OCI-LY3 (cell line): ENCODE measurements around the gene GDPGP1.

Experiments used
- H2AFZ ChIP-seq: fragments of 200-600, 300-600 bp; shearing (Covaris generic); 2 replicates; pipeline ENCODE4 v1.6.0; 2014; ENCODE audit warnings: antibody characterized with exemption, low read depth, low read length
- H3K27ac ChIP-seq: fragments of 200-600, 300-600 bp; sonication (generic); 2 replicates; pipeline ENCODE4 v1.5.1; 2014; ENCODE audit warnings: mild to moderate bottlenecking, low read length, moderate library complexity, mixed read lengths
- H3K27me3 ChIP-seq: fragments of 200-600, 300-600 bp; sonication (generic); 2 replicates; pipeline ENCODE4 v1.6.1; 2014; ENCODE audit warnings: low read depth, low read length, mixed read lengths
- H3K36me3 ChIP-seq: fragments of 200-600, 300-600 bp; sonication (generic); replicated peaks from 2 replicates; pipeline ENCODE3; 2014; ENCODE audit warnings: low read depth, low read length, mixed read lengths
- H3K4me1 ChIP-seq: fragments of 300-600, 200-600 bp; sonication (generic); 2 replicates; pipeline ENCODE4 v1.6.1; 2014; ENCODE audit warnings: low read length, mixed read lengths
- H3K4me2 ChIP-seq: fragments of 200-600, 300-600 bp; sonication (generic); 2 replicates; pipeline ENCODE4 v1.6.1; 2014; ENCODE audit warnings: low read length, mixed read lengths
- H3K4me3 ChIP-seq: fragments of 300-600, 200-600 bp; sonication (generic); 2 replicates; pipeline ENCODE4 v1.5.1; 2014; ENCODE audit warnings: antibody characterized with exemption, mild to moderate bottlenecking, low read length, moderate library complexity
- H3K79me2 ChIP-seq: fragments of 300-600, 200-600 bp; shearing (Covaris generic); 2 replicates; pipeline ENCODE4 v1.6.1; 2014; ENCODE audit warnings: mild to moderate bottlenecking, low read length, mixed read lengths
- H3K9ac ChIP-seq: fragments of 300-600, 200-600 bp; shearing (Covaris generic); 2 replicates; pipeline ENCODE4 v1.6.0; 2014; ENCODE audit warnings: mild to moderate bottlenecking, low read length, moderate library complexity
- H3K9me3 ChIP-seq: fragments of 200-600, 300-600 bp; shearing (Covaris generic); 2 replicates; pipeline ENCODE4 v1.6.1; 2014; ENCODE audit warnings: low read length, mixed read lengths; ENCODE audit not compliant: insufficient read depth
- H4K20me1 ChIP-seq: fragments of 200-600, 300-600 bp; sonication (generic); 2 replicates; pipeline ENCODE4 v1.6.1; 2016; ENCODE audit warnings: low read length, mixed read lengths; ENCODE audit not compliant: insufficient read depth
- CTCF ChIP-seq: fragments of 200-600, 300-600 bp; sonication (generic); IDR thresholded peaks from 2 replicates; pipeline ENCODE4 v1.5.1; 2014; ENCODE audit warnings: antibody characterized with exemption, low read length, low read depth
- EZH2phosphoT487 ChIP-seq: fragments of 200-600 bp; shearing (Covaris generic); IDR thresholded peaks from 2 replicates; pipeline ENCODE4 v1.6.1; 2018; ENCODE audit warnings: antibody characterized with exemption, mixed run types, low read depth

Gene GDPGP1

DNA sequence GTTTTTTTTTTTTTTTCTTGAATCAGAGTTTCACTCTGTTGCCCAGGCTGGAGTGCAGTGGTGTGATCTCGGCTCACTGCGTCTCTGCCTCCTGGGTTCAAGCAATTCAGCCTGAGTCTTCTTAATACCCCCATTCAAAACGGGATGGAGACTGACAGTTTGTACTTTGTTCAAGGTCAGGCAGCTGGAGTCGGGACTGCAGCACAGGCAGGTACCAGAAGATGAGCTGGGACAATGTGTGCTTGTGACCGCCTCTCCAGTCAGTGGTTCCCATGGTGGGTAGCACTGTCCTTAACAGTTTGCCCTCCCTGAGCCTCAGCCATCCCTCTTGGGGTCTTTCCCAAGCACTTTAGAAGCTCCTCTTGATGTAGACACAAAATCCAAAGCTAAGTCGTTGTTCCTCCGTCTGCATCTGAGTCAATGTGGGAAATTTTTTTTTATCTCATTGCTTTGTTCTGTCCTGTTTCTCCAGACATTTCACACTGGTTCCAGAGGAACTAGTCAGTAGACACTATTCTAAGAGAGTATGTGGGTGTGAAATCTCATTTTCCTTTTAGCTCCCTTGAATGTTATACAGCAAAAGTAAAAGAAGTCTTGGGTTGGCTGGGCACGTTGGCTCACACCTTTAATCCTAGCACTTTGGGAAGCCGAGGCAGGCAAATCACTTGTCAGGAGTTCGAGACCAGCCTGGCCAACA, 10.1 kb downstream of the GDPGP1 start:
- TF ChIP-seq EZH2phosphoT487 (no peak), CTCF (no peak)
- no peaks in the 10 kb centered on the region for H3K4me1 ChIP-seq

DNA sequence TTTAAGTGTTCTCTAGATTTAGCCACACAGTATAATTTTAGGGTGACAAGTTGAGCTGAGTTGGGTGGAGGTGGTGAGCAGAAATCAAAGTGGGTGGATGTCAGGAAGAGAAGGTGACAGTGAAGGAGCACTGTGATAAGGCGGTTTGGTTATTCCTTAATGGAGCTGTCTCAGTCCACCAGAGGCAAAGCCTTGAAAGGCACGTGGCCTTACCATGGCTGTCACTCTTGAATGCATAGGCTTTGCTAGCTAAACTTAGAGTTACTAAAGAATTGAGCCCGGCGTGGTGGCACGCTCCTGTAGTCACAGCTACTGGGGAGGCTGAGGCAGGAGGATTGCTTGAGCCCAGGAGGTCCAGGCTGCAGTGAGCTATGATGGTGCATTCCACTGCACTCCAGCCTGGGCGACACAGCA, 14.8 kb downstream of the GDPGP1 start:
- no peak for TF ChIP-seq EZH2phosphoT487
- no peak for TF ChIP-seq CTCF
- Histone ChIP-seq H3K4me3 (no peak overlapping the region), H3K36me3 (no peaks in the 10 kb centered on the region), H2AFZ (no peak overlapping the region), H3K79me2 (no peaks in the 10 kb centered on the region), H3K27me3 (no peaks in the 10 kb centered on the region), H3K4me2 (no peak overlapping the region), H3K9me3 (no peaks in the 10 kb centered on the region), H4K20me1 (no peaks in the 10 kb centered on the region), H3K27ac (no peak overlapping the region), H3K4me1 (no peaks in the 10 kb centered on the region), H3K9ac (no peak overlapping the region)

More for the DNA sequence above, 10.1 kb downstream of the GDPGP1 start:
- no peaks in the 10 kb centered on the region for H3K9me3 ChIP-seq
- H3K4me2 ChIP-seq: no peak overlapping the region
- no peak overlapping the region for H3K4me3 ChIP-seq
- H3K27ac ChIP-seq: no peak overlapping the region
- no peaks in the 10 kb centered on the region for H3K79me2 ChIP-seq
- H3K9ac ChIP-seq: no peak overlapping the region
- H3K27me3 ChIP-seq: no peaks in the 10 kb centered on the region
- H2AFZ ChIP-seq: no peak overlapping the region
- no peaks in the 10 kb centered on the region for H3K36me3 ChIP-seq
- no peaks in the 10 kb centered on the region for H4K20me1 ChIP-seq

- Histone ChIP-seq H3K36me3 (no peaks in the 10 kb centered on the region), H3K4me2 (peak within 1 kb of the TSS; percentile 59), H4K20me1 (no peaks in the 10 kb centered on the region), H3K9ac (no peak within 1 kb of the TSS), H3K4me1 (no peaks in the 10 kb centered on the region), H3K27me3 (no peaks in the 10 kb centered on the region), H3K79me2 (no peaks in the 10 kb centered on the region), H2AFZ (peak within 1 kb of the TSS; percentile 28; the same call in 1 of the 2 replicates), H3K4me3 (peak within 1 kb of the TSS; percentile 71), H3K27ac (no peak within 1 kb of the TSS), H3K9me3 (no peaks in the 10 kb centered on the region)
- no peak for TF ChIP-seq CTCF
- TF ChIP-seq EZH2phosphoT487: no peak
These were observed 15.3 kb downstream of the GDPGP1 start, which contains the start of gene TTLL13 for GRCh38 chr15:90249203-90249863. Gene TTLL13 (plus strand): TSS chr15:90249556. CDS start chr15:90250631, 1,075 bp downstream.

DNA sequence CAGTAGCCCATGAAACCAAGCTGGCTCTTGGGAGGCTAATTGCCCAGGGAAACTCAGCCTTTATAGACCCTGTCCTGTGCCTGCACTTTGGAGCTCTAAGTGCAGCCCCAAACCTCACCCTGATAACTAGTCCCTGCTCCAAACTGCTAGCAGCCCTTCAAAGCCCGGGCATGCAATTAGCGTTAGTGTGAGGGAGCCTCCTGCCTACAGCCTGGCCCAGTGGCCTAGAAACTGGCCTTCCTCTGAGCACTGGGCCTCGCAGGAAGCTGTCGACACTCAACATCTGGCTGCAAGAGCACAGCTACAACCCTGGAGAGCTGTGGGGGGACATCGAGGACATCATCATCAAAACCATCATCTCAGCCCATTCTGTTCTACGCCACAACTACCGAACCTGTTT, 23.8 kb downstream of the GDPGP1 start:
- H3K27ac ChIP-seq: no peak overlapping the region
- H3K9ac ChIP-seq: no peak overlapping the region
- H2AFZ ChIP-seq: no peak overlapping the region
- H3K4me1 ChIP-seq: no peaks in the 10 kb centered on the region
- no peak overlapping the region for H3K4me3 ChIP-seq
- H3K9me3 ChIP-seq: no peaks in the 10 kb centered on the region
- H4K20me1 ChIP-seq: no peaks in the 10 kb centered on the region
- H3K4me2 ChIP-seq: no peak overlapping the region
- no peaks in the 10 kb centered on the region for H3K36me3 ChIP-seq
- TF ChIP-seq EZH2phosphoT487 (no peak), CTCF (no peak)
- no peaks in the 10 kb centered on the region for H3K27me3 ChIP-seq
- no peaks in the 10 kb centered on the region for H3K79me2 ChIP-seq
